ENCODE results near the gene DDX3X.
"Not testable (repeated sequence)": the region's sequence is repeated elsewhere in the genome, so short reads cannot be mapped to it uniquely, and the experiment has no call there.

The DDX3X gene

DNA sequence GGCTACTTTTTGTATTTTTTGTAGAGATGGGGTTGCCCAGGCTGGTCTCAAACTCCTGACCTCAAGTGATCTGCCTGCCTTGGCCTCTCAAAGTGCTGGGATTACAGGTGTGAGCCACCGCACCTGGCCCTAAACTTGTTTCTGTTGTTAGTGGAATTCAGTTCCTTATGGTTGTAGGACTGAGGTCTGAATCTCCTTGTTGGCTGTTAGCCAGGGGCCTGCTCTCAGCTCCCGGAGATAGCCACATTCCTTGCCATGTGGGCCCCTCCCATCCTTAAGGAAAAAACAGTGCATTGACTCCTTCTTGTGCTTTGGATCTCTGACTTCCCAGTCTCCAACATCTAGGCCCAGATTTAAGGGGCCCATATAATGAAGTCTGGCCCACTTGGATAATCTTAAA, 63.8 kb downstream of the DDX3X start:
- TF ChIP-seq, protein P1, sequence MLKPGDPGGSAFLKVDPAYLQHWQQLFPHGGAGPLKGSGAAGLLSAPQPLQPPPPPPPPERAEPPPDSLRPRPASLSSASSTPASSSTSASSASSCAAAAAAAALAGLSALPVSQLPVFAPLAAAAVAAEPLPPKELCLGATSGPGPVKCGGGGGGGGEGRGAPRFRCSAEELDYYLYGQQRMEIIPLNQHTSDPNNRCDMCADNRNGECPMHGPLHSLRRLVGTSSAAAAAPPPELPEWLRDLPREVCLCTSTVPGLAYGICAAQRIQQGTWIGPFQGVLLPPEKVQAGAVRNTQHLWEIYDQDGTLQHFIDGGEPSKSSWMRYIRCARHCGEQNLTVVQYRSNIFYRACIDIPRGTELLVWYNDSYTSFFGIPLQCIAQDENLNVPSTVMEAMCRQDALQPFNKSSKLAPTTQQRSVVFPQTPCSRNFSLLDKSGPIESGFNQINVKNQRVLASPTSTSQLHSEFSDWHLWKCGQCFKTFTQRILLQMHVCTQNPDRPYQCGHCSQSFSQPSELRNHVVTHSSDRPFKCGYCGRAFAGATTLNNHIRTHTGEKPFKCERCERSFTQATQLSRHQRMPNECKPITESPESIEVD (tag by site-specific recombination; IDR thresholded peaks at IDR 0.05) = no peak
- no peak for TF ChIP-seq ZNF658 (tag by site-specific recombination; IDR thresholded peaks at IDR 0.05)
- TF ChIP-seq ZNF433 (tag by site-specific recombination; IDR thresholded peaks at IDR 0.05; ENCODE audit: low read depth) = no peak
- TF ChIP-seq ZSCAN16 (tag by site-specific recombination; IDR thresholded peaks at IDR 0.05) = no peak
- no peak for TF ChIP-seq ZNF302 (tag by site-specific recombination; IDR thresholded peaks at IDR 0.05; ENCODE audit: low read depth)
- no peak for TF ChIP-seq ZNF677 (tag by site-specific recombination; IDR thresholded peaks at IDR 0.05)
- no peak for TF ChIP-seq HOXC10 (CRISPR knock-in tag; IDR thresholded peaks at IDR 0.05)
- no peak for TF ChIP-seq PRDM10 (tag by site-specific recombination; IDR thresholded peaks at IDR 0.05)
- no peak for TF ChIP-seq EGR2 (tag by site-specific recombination; IDR thresholded peaks at IDR 0.05; ENCODE audit: low read depth)
- TF ChIP-seq ZNF785 (tag by site-specific recombination; IDR thresholded peaks at IDR 0.05) = no peak
- TF ChIP-seq ZNF560 (tag by site-specific recombination; IDR thresholded peaks at IDR 0.05; ENCODE audit: borderline replicate concordance) = no peak
- TF ChIP-seq, protein P2, sequence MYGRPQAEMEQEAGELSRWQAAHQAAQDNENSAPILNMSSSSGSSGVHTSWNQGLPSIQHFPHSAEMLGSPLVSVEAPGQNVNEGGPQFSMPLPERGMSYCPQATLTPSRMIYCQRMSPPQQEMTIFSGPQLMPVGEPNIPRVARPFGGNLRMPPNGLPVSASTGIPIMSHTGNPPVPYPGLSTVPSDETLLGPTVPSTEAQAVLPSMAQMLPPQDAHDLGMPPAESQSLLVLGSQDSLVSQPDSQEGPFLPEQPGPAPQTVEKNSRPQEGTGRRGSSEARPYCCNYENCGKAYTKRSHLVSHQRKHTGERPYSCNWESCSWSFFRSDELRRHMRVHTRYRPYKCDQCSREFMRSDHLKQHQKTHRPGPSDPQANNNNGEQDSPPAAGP (tag by site-specific recombination; IDR thresholded peaks at IDR 0.05) = no peak
- Histone ChIP-seq H3K9me3 (ENCODE audit: control insufficient read depth, insufficient read depth, low read depth, low read length) (no peaks in the 10 kb centered on the region), H3K27ac (ENCODE audit: extremely low read depth, low read depth, low read length) (no peak overlapping the region), H3K4me1 (ENCODE audit: control insufficient read depth, insufficient read depth, low read length) (no peaks in the 10 kb centered on the region), H3K4me3 (ENCODE audit: low read depth, low read length) (no peak overlapping the region), H3K36me3 (ENCODE audit: control insufficient read depth in 2 of 2, insufficient read depth in 1 of 2, low read length in 2 of 2) (no peaks in the 10 kb centered on the region)
- ChIA-PET CTCF (interaction anchor here (0.9 to 1.1 kb wide), 2 partner anchors 33 to 43 kb away, joined by 4 to 8 read pairs; no protein-coding TSS in a partner anchor), POLR2A (no interaction called here)

DNA sequence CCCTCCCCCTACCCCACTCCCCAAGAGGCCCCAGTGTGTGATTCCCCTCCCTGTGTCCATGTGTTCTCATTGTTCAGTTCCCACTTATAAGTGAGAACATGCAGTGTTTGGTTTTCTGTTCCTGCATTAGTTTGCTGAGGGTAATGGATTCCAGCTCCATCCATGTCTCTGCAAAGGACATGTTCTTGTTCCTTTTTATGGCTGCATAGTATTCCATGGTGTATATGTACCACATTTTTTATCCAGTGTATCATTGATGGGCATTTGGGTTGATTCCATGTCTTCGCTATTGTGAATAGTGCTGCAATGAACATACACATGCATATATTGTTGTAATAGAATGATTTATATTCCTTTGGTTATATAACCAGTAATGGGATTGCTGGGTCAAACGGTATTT, 68.6 kb downstream of the DDX3X start:
- H3K4me3 ChIP-seq (ENCODE audit: low read depth, low read length); CTCF ChIA-PET: not testable (repeated sequence)
- TF ChIP-seq ZNF146 (tag by site-specific recombination; IDR thresholded peaks at IDR 0.05) = peak; percentile 94

GRCh38 chrX:41405551-41405950, 71.6 kb downstream of the DDX3X start:
- Histone ChIP-seq H3K4me1 (ENCODE audit: control insufficient read depth, insufficient read depth, low read length) (no peaks in the 10 kb centered on the region), H3K36me3 (ENCODE audit: control insufficient read depth in 2 of 2, insufficient read depth in 1 of 2, low read length in 2 of 2) (no peaks in the 10 kb centered on the region), H3K4me3 (ENCODE audit: low read depth, low read length) (no peak overlapping the region), H3K27ac (ENCODE audit: extremely low read depth, low read depth, low read length) (no peak overlapping the region), H3K9me3 (ENCODE audit: control insufficient read depth, insufficient read depth, low read depth, low read length) (no peaks in the 10 kb centered on the region)
- CTCF ChIA-PET = interaction anchor here (0.5 kb wide), 1 partner anchor 9 kb away, joined by 4 read pairs; no protein-coding TSS in a partner anchor
- POLR2A ChIA-PET = no interaction called here
- TF ChIP-seq, protein P3, sequence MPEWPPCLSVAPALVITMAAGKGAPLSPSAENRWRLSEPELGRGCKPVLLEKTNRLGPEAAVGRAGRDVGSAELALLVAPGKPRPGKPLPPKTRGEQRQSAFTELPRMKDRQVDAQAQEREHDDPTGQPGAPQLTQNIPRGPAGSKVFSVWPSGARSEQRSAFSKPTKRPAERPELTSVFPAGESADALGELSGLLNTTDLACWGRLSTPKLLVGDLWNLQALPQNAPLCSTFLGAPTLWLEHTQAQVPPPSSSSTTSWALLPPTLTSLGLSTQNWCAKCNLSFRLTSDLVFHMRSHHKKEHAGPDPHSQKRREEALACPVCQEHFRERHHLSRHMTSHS (tag by site-specific recombination; IDR thresholded peaks at IDR 0.05) = no peak
- TF ChIP-seq ZFP41 (tag by site-specific recombination; IDR thresholded peaks at IDR 0.05; ENCODE audit: borderline replicate concordance) (no peak), ZSCAN16 (tag by site-specific recombination; IDR thresholded peaks at IDR 0.05) (no peak), ZNF670 (tag by site-specific recombination; IDR thresholded peaks at IDR 0.05; ENCODE audit: low read depth) (no peak), ZNF776 (tag by site-specific recombination; IDR thresholded peaks at IDR 0.05; ENCODE audit: borderline replicate concordance) (no peak), ZNF76 (tag by site-specific recombination; IDR thresholded peaks at IDR 0.05; ENCODE audit: borderline replicate concordance, low read depth) (no peak), OVOL3 (tag by site-specific recombination; IDR thresholded peaks at IDR 0.05) (no peak), ZNF664 (tag by site-specific recombination; IDR thresholded peaks at IDR 0.05) (no peak)
- TF ChIP-seq, protein P4, sequence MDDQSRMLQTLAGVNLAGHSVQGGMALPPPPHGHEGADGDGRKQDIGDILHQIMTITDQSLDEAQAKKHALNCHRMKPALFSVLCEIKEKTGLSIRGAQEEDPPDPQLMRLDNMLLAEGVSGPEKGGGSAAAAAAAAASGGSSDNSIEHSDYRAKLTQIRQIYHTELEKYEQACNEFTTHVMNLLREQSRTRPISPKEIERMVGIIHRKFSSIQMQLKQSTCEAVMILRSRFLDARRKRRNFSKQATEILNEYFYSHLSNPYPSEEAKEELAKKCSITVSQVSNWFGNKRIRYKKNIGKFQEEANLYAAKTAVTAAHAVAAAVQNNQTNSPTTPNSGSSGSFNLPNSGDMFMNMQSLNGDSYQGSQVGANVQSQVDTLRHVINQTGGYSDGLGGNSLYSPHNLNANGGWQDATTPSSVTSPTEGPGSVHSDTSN (CRISPR knock-in tag; IDR thresholded peaks at IDR 0.05) = no peak
- TF ChIP-seq, protein P5, sequence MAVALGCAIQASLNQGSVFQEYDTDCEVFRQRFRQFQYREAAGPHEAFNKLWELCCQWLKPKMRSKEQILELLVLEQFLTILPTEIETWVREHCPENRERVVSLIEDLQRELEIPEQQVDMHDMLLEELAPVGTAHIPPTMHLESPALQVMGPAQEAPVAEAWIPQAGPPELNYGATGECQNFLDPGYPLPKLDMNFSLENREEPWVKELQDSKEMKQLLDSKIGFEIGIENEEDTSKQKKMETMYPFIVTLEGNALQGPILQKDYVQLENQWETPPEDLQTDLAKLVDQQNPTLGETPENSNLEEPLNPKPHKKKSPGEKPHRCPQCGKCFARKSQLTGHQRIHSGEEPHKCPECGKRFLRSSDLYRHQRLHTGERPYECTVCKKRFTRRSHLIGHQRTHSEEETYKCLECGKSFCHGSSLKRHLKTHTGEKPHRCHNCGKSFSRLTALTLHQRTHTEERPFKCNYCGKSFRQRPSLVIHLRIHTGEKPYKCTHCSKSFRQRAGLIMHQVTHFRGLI (tag by site-specific recombination; IDR thresholded peaks at IDR 0.05) = no peak

More for the DNA sequence above, 68.6 kb downstream of the DDX3X start:
- POLR2A ChIA-PET; H3K4me1 ChIP-seq (ENCODE audit: control insufficient read depth, insufficient read depth, low read length); H3K36me3 ChIP-seq (ENCODE audit: control insufficient read depth in 2 of 2, insufficient read depth in 1 of 2, low read length in 2 of 2); H3K27ac ChIP-seq (ENCODE audit: extremely low read depth, low read depth, low read length); H3K9me3 ChIP-seq (ENCODE audit: control insufficient read depth, insufficient read depth, low read depth, low read length): not testable (repeated sequence)

Measured in HEK293 (cell line).